ENCODE results near the gene PALB2. TPM values are rescaled to one million over a fixed set of nuclear protein-coding genes. Genes with fewer than 3 reads are reported as not detected.
"Not testable (repeated sequence)": the region's sequence is repeated elsewhere in the genome, so short reads cannot be mapped to it uniquely, and the experiment has no call there.

PALB2 gene
- total and polyA plus RNA-seq, 12 donors, result 2.5 to 8.6 (median 4.7) TPM

GRCh38 chr16:23584186-23585076 lies 56.7 kb downstream of the PALB2 start:
- intact Hi-C loops (cut with DNase I), result no loop called here
- no peak overlapping the region for H3K4me3 ChIP-seq
- peak overlapping the region in 6 of 10 donors; percentile 16 to 44 (median 28) for H3K27ac ChIP-seq
- no peak for TF ChIP-seq CTCF (IDR thresholded peaks at IDR 0.05)
- peak in 6 of 8 donors; percentile 43 to 71 (median 68) for ATAC-seq
- DNase-seq, result no peak
- 65 to 75% methylated on average over 13 of the region's 14 CpGs for WGBS, 2 donors
- H3K4me1 ChIP-seq, result peaks cover 0 to 31% (median 13%) of the 10 kb centered on the region in 9 donors
- no peaks in the 10 kb centered on the region for H3K27me3 ChIP-seq
- no peaks in the 10 kb centered on the region for H3K9me3 ChIP-seq
- H3K36me3 ChIP-seq, result peaks cover 0 to 92% (median 54%) of the 10 kb centered on the region in 9 donors

- H3K9me3 ChIP-seq; H3K27me3 ChIP-seq; H3K4me3 ChIP-seq; DNase-seq; H3K27ac ChIP-seq; ATAC-seq; intact Hi-C loops (cut with DNase I): not testable (repeated sequence)
- H3K4me1 ChIP-seq, result peaks cover 4 to 29% (median 15%) of the 10 kb centered on the region in 9 donors
- 95 to 98% methylated on average over 19 to 28 of the region's 30 CpGs for WGBS, 2 donors
- peaks cover 0 to 90% (median 51%) of the 10 kb centered on the region in 9 donors for H3K36me3 ChIP-seq
Measured at GRCh38 chr16:23583271-23583670, 57.8 kb downstream of the PALB2 start.

GRCh38 chr16:23581764-23582163 lies 59.3 kb downstream of the PALB2 start:
- ATAC-seq, result no peak
- no peak for DNase-seq
- Histone ChIP-seq H3K27ac (no peak overlapping the region), H3K4me1 (peaks cover 0 to 24% (median 11%) of the 10 kb centered on the region in 9 donors), H3K36me3 (peaks cover 0 to 84% (median 46%) of the 10 kb centered on the region in 9 donors), H3K9me3 (no peaks in the 10 kb centered on the region), H3K27me3 (no peaks in the 10 kb centered on the region), H3K4me3 (no peak overlapping the region)
- no peak for TF ChIP-seq CTCF (IDR thresholded peaks at IDR 0.05)
- intact Hi-C loops (cut with DNase I), result no loop called here

GRCh38 chr16:23580391-23580790 lies 60.7 kb downstream of the PALB2 start:
- H3K36me3 ChIP-seq, result peaks cover 0 to 84% (median 47%) of the 10 kb centered on the region in 9 donors
- ATAC-seq, result no peak

More at GRCh38 chr16:23580391-23580790, 60.7 kb downstream of the PALB2 start:
- no peak for TF ChIP-seq CTCF (IDR thresholded peaks at IDR 0.05)
- Histone ChIP-seq H3K4me1 (peaks cover 0 to 24% (median 11%) of the 10 kb centered on the region in 9 donors), H3K27me3 (no peaks in the 10 kb centered on the region), H3K9me3 (no peaks in the 10 kb centered on the region), H3K4me3 (no peak overlapping the region), H3K27ac (no peak overlapping the region)
- no peak for DNase-seq
- intact Hi-C loops (cut with DNase I), result no loop called here

All from heart right ventricle (tissue), 16 donors.